GM12874 (cell line): ENCODE measurements around the gene STK32C.

ENCODE experiments used
- TF ChIP-seq, protein P1 (sequence below): IDR thresholded peaks from 2 replicates; pipeline ENCODE4 v1.5.1; 2011; ENCODE audit warnings: low read depth, mild to moderate bottlenecking, control low read depth, low read length, moderate library complexity; ENCODE audit not compliant: insufficient read depth

STK32C gene

DNA sequence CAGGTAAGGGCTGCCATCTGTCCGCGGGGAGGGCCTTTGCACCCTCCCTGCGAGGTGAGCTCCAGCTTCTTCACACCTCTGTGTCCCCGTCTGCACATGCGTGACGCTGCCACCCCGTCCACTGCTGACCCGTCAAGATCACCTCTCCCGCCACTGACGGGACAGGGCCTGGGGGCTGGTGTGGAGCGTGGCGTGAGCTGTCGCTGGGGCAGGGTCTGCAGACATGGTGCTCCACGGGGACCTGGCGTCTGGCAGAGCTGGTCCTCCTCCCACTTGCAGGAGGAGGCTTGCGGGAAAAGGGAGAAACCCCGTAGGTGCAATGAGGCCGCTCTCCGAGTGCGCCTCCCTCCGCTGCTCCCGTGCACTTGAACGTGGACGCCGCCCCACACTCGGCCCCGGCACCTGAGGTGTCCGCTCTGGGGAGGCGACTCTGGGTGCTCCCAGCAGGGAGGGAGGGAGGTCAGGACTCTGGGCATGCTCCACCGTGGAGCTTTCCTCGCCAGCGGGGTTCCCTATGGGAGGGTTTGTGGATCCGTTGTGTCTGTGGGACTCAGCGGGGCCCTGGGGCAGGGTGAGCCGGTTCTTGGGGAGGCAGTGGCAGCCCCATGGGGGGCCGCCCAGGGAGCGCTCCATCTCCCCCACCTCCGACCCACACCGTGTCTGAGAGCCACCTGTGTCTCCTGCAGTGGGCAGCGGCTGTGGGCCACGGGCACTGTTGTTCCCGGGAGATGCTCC, 138.6 kb downstream of the STK32C start:
- TF ChIP-seq, protein P1, sequence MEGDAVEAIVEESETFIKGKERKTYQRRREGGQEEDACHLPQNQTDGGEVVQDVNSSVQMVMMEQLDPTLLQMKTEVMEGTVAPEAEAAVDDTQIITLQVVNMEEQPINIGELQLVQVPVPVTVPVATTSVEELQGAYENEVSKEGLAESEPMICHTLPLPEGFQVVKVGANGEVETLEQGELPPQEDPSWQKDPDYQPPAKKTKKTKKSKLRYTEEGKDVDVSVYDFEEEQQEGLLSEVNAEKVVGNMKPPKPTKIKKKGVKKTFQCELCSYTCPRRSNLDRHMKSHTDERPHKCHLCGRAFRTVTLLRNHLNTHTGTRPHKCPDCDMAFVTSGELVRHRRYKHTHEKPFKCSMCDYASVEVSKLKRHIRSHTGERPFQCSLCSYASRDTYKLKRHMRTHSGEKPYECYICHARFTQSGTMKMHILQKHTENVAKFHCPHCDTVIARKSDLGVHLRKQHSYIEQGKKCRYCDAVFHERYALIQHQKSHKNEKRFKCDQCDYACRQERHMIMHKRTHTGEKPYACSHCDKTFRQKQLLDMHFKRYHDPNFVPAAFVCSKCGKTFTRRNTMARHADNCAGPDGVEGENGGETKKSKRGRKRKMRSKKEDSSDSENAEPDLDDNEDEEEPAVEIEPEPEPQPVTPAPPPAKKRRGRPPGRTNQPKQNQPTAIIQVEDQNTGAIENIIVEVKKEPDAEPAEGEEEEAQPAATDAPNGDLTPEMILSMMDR = no peak

DNA sequence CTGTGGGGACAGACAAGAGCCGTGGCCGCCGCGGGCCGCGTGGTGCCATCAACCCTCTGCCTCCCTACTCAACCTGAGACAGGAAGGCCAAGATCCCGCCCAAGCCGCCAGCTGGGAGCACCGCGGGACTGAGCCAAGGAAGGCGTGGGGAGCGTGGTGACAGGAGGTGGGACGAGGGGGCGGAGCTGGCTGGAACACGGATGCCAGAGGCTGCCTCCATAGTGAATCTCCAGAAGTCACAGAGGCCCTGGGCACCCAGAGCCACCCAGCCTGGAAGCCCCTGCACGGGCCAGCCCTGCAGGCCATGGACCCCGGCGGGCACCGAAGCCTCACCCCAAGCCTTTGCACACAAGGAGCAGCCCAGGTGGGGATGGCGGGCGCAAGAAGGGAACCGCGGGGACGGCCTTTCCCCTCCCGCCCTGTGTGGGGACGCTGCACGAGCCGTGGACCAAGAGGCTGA, 139.1 kb downstream of the STK32C start:
- TF ChIP-seq, protein P1 = no peak

DNA sequence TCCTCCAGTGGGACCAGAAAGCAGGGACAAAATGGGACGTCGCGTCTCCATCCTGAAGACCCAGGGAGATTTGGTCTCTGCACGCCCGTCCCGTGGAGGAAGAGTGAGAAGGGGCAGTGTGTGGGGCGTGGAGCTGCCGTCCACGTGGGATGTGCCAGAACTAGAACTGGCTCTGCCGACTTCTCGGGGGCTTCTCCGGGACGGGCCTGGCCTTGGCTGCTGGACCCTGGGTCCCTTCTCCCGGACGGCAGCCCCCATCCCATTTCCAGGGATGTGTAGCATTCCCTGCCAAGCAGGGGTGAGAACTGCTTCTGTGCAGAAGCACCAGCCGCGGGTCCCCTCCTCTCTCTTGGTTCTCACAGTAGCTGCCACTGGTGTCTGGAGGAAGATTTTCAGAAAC, 139.8 kb downstream of the STK32C start:
- TF ChIP-seq, protein P1 = no peak

DNA sequence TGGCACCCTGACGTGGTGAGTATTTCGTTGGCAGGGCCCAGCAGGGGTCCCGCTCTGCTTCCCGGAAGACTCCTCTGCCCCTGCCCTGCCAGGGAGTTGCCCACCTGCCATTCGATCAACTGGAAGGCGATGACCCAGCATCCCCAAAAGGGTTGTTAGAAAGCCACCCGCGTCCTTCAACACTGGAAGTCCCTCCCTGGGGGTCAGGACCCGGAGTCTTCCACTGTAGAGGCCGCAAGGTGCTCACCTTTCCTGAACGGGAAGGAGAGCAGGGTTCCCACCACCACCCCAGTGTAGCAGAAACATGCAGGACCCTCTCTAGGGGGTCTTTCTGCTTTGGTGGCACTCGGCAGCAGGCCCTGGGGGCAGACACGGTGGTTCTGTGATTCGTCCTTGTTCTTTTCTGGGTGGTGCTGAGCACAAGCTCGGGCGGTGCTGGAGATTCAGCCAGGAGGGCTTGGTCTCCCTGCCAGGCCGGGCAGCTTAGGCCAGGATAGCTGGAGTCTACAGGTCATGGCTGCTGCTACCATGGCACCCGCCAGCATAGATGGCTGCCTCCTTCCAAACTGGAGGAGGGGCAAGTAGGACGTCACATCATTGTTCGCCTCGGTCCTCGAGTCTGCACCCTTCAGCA, 140.6 kb downstream of the STK32C start:
- TF ChIP-seq, protein P1 = no peak

DNA sequence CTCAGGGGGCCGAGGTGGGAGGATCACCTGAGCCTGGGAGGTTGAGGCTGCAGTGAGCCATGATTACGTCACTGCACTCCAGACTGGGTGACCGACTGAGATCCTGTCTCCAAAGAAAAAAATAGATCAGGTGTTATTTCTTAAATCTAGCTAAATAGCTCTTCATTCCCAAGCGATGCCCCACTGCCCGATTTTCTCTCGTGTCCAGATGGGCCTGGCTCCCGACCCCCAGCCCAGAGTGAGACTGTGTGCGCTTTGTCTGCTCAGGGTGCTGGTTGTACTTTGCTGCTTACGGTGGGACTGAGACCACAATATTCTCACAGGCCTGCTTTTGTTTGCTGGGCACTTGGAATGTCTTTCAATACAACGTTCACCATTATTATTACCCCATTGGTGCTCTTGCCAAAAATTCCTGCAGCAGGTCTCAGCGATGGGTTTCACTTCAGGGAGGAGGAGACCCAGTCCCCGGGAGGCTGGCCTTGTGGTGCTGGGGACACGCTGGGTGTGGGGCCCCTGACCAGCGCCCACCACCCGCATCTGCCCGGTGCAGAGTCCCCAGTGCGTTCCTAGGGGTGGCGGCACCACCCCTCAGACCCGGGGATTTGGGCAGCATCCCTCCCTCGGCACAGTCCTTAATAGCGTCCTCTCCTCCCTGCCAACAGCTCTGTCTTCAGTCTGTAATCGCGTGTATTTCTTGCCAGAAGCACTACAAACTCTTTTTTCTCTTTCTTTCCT, 141.4 kb downstream of the STK32C start:
- TF ChIP-seq, protein P1 = no peak

DNA sequence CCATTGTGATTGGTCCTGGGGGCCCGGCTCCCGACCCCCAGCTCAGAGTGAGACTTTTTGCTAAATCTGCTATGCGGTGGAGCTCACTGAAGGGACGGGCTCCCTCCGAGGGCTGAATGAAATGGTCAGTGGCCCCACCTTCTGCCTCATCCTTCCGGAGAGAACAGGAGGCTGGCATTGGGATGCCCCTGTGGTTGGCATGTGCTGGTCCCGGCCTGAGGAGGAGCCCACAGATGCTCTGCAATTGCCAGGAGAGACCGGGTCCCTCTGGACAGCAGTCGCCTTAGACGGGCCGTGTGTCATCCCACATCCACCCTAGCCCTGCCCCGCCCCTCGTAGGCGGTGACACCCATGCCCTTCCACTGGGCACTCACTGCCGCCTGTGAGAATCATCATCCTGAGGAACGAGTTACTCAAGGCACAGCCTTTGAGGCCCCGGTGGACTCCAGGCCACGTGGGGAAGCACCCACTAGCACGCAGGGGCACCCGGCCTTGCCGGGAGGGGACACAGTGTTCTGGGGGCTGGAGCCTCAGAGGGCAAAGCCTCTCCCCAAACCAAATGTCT, 142.3 kb downstream of the STK32C start:
- TF ChIP-seq, protein P1 = no peak

DNA sequence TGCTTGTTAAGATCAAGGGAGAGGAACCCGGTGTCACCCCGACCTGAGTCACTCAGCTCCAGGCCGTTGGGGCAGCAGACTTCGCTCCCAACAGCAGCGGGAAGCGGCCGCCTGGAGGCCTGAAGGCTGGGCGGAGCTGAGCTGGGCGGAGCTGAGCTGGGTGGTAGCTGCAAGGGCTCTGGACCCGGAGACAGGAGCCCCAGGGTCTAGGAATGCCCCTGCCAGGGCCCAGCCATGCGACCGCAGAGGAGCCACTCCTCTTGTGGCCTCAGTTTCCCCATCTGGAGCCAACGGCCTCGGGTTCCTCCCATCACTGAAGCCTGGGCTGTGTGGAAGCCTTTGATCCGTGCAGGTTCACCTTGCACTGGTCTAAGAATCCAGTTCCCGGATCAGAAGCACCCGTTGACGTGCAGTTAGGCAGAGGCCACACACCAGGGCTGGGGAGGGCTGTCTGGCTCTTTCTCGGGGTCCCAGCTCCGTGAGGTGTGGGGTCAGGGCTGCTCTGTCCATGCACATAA, 142.9 kb downstream of the STK32C start:
- TF ChIP-seq, protein P1 = no peak
